Astrocyte (in vitro differentiated cells and primary cell): ENCODE results near the gene KCNQ1. TPM values are rescaled to one million over a fixed set of nuclear protein-coding genes. Genes with fewer than 3 reads are reported as not detected.

Source experiments
- DNase-seq: peaks from one replicate; pipeline ENCODE4 v3.0.0-alpha.2; 2010; ENCODE audit warnings: low read depth
- FAIRE-seq: peaks from 2 replicates; lab custom pipeline; 2011; peaks lifted over from hg19 to GRCh38; lab: Jason Lieb, UNC
- H2AFZ ChIP-seq: 2 replicates; pipeline ENCODE4 v1.6.0; 2012; ENCODE audit warnings: low read depth, low read length, inconsistent platforms
- H3K27ac ChIP-seq: 2 replicates; pipeline ENCODE4 v1.5.1; 2011; ENCODE audit warnings: low read depth, low read length, inconsistent platforms
- H3K27me3 ChIP-seq: 2 replicates; pipeline ENCODE4 v1.6.0; 2011; ENCODE audit warnings: low read length, inconsistent platforms; ENCODE audit not compliant: insufficient read depth
- H3K36me3 ChIP-seq: 2 replicates; pipeline ENCODE4 v1.5.1; 2011; ENCODE audit warnings: low read length, inconsistent platforms; ENCODE audit not compliant: insufficient read depth
- H3K4me1 ChIP-seq: 2 replicates; pipeline ENCODE4 v1.5.1; 2011; ENCODE audit warnings: low read length, inconsistent platforms; ENCODE audit not compliant: insufficient read depth
- H3K4me2 ChIP-seq: 2 replicates; pipeline ENCODE4 v1.6.0; 2012; ENCODE audit warnings: low read length, inconsistent platforms
- H3K4me3 ChIP-seq: 2 replicates; pipeline ENCODE4 v1.5.1; 2011; ENCODE audit warnings: low read depth, mild to moderate bottlenecking, low read length, inconsistent platforms; ENCODE audit not compliant: insufficient read depth
- H3K79me2 ChIP-seq: 2 replicates; pipeline ENCODE4 v1.6.0; 2012; ENCODE audit warnings: mild to moderate bottlenecking, low read length, inconsistent platforms; ENCODE audit not compliant: insufficient read depth
- H3K9ac ChIP-seq: 2 replicates; pipeline ENCODE4 v1.6.0; 2012; ENCODE audit warnings: mild to moderate bottlenecking, low read length, inconsistent platforms
- H3K9me3 ChIP-seq: 2 replicates; pipeline ENCODE4 v1.5.1; 2012; ENCODE audit warnings: low read depth, mild to moderate bottlenecking, low read length, inconsistent platforms; ENCODE audit not compliant: insufficient read depth
- H4K20me1 ChIP-seq: 2 replicates; pipeline ENCODE4 v1.6.0; 2012; ENCODE audit warnings: low read length, inconsistent platforms; ENCODE audit not compliant: insufficient read depth
- H3K27ac Mint-ChIP-seq: one replicate; pipeline ENCODE4 v1.8.0; 2021; ENCODE audit warnings: mild to moderate bottlenecking, mixed read lengths; ENCODE audit not compliant: unreplicated experiment
- H3K27me3 Mint-ChIP-seq: one replicate; pipeline ENCODE4 v1.8.0; 2021; ENCODE audit warnings: low read depth, mixed read lengths; ENCODE audit not compliant: unreplicated experiment
- H3K36me3 Mint-ChIP-seq: one replicate; pipeline ENCODE4 v1.8.0; 2021; ENCODE audit warnings: low read depth, mixed read lengths; ENCODE audit not compliant: unreplicated experiment
- H3K4me1 Mint-ChIP-seq: one replicate; pipeline ENCODE4 v1.8.0; 2021; ENCODE audit warnings: low read depth, mixed read lengths; ENCODE audit not compliant: unreplicated experiment
- H3K4me3 Mint-ChIP-seq: one replicate; pipeline ENCODE4 v1.8.0; 2021; ENCODE audit warnings: mild to moderate bottlenecking, moderate library complexity, mixed read lengths; ENCODE audit not compliant: unreplicated experiment
- H3K9me3 Mint-ChIP-seq: one replicate; pipeline ENCODE4 v1.8.0; 2021; ENCODE audit warnings: mild to moderate bottlenecking, mixed read lengths; ENCODE audit not compliant: unreplicated experiment
- EZH2 ChIP-seq: IDR thresholded peaks from 2 replicates; pipeline ENCODE4 v1.6.1; 2012; ENCODE audit warnings: mild to moderate bottlenecking, low read length, inconsistent platforms; ENCODE audit not compliant: insufficient read depth
- total RNA-seq: library from RNA; stranded (reverse); gene quantifications from 2 replicates; pipeline ENCODE4 v1.2.1, GENCODE V29; 2021
- TF ChIP-seq, protein P1 (sequence below): IDR thresholded peaks from 2 replicates; pipeline ENCODE4 v1.5.1; 2011; ENCODE audit warnings: low read depth, mild to moderate bottlenecking, inconsistent platforms, low read length, moderate library complexity; ENCODE audit not compliant: insufficient read depth

Gene KCNQ1
- total RNA-seq, 1 donor from 2014 or later = not detected

DNA sequence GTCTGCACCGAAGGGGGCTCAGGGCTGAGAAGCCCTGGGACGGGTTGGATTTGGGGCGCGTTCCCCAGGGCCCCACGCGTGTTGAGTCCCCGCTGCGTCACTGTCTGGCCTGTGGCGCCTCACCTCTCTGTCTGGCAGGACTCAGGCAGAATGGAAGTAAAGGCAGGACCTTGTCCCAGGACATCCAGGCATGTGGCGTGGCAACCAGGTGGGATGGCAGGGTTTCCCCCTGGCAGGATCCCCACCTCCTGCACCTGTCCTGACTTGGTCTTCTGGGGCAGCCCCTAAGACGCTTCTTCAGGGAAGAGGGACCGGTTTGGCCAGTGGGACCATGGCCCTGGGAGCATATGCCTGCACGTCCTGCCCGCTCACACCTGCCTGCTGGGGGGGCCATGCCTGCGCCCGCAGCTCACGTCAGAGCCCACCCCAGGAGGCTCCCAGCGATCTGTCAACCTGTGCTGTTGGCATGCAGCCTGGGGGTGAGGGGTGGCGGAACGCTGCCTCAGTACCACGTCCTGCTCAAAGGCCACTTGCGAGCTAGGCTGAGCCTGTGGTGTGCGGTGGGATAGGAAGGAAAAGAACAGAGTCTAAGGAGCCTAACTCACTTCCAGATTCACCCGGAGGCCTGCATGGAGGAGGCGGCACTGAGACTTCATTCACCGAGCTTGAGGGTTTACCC, 72.7 kb downstream of the KCNQ1 start:
- H3K36me3 Mint-ChIP-seq = no peaks in the 10 kb centered on the region
- Histone ChIP-seq H2AFZ (no peak overlapping the region), H3K79me2 (no peaks in the 10 kb centered on the region), H4K20me1 (no peaks in the 10 kb centered on the region), H3K9me3 (no peaks in the 10 kb centered on the region), H3K36me3 (no peaks in the 10 kb centered on the region), H3K4me1 (no peaks in the 10 kb centered on the region), H3K27me3 (peaks cover 4% of the 10 kb centered on the region), H3K4me3 (no peak overlapping the region), H3K4me2 (no peak overlapping the region), H3K27ac (no peak overlapping the region), H3K9ac (no peak overlapping the region)
- H3K9me3 Mint-ChIP-seq = no peaks in the 10 kb centered on the region
- no peak overlapping the region for H3K27ac Mint-ChIP-seq
- TF ChIP-seq, protein P1, sequence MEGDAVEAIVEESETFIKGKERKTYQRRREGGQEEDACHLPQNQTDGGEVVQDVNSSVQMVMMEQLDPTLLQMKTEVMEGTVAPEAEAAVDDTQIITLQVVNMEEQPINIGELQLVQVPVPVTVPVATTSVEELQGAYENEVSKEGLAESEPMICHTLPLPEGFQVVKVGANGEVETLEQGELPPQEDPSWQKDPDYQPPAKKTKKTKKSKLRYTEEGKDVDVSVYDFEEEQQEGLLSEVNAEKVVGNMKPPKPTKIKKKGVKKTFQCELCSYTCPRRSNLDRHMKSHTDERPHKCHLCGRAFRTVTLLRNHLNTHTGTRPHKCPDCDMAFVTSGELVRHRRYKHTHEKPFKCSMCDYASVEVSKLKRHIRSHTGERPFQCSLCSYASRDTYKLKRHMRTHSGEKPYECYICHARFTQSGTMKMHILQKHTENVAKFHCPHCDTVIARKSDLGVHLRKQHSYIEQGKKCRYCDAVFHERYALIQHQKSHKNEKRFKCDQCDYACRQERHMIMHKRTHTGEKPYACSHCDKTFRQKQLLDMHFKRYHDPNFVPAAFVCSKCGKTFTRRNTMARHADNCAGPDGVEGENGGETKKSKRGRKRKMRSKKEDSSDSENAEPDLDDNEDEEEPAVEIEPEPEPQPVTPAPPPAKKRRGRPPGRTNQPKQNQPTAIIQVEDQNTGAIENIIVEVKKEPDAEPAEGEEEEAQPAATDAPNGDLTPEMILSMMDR = no peak
- no peak for TF ChIP-seq EZH2
- no peak overlapping the region for H3K4me3 Mint-ChIP-seq
- no peaks in the 10 kb centered on the region for H3K4me1 Mint-ChIP-seq
- H3K27me3 Mint-ChIP-seq = peaks cover 52% of the 10 kb centered on the region
- FAIRE-seq (no peak), DNase-seq (no peak)

DNA sequence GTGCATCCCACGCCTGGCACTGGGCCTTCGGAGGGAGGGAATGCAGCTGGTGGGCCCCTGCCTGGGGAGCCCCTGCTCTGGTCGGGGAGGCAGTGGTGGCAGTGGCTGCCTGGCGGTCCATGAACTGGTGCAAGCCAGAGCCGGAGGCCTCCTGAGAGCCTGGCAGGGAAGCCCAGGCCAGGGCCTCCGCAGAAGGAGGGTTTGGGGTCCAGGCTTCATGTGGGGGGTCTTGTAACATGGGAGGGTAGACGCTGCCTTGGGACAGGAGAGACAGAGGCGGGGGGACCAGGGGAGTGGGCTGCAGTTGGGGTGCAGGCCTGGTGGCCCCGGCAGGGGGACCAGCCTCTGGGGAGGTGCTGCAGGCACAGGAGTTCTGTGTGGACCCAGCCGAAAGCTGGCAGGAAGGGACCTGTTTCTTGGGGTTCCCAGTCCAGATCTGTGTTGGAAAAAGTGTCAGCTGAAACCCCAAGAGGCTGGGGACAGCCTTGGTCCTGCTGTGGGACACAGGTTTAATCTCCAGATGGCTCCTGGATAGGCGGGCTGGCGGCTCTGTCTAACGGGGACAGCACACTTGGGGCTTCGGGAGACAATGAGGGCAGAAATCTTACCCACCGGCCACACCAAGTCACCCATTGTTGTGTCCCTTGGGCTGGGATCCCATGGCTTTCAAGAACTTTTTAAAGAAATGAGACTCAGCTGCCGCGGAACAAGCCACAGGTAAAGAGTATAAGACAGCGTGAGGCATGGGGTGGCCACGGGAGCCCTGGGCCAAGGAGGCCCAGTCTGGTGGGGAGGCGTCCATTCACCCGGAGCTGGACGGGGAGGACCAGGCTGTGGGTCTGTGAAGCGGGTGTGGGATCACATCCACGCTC, 73.5 kb downstream of the KCNQ1 start:
- no peak overlapping the region for H3K9ac ChIP-seq
- no peak overlapping the region for H3K27ac ChIP-seq
- Mint-ChIP-seq H3K27me3 (peaks cover 49% of the 10 kb centered on the region), H3K4me1 (no peaks in the 10 kb centered on the region), H3K36me3 (no peaks in the 10 kb centered on the region), H3K27ac (no peak overlapping the region), H3K9me3 (no peaks in the 10 kb centered on the region), H3K4me3 (no peak overlapping the region)
- no peaks in the 10 kb centered on the region for H3K79me2 ChIP-seq
- FAIRE-seq = no peak
- H4K20me1 ChIP-seq = no peaks in the 10 kb centered on the region
- H3K4me3 ChIP-seq = no peak overlapping the region
- no peak overlapping the region for H2AFZ ChIP-seq
- no peak overlapping the region for H3K4me2 ChIP-seq
- no peaks in the 10 kb centered on the region for H3K4me1 ChIP-seq
- TF ChIP-seq, protein P1 = no peak
- no peak for TF ChIP-seq EZH2
- no peaks in the 10 kb centered on the region for H3K36me3 ChIP-seq
- H3K9me3 ChIP-seq = no peaks in the 10 kb centered on the region
- peaks cover 4% of the 10 kb centered on the region for H3K27me3 ChIP-seq
- no peak for DNase-seq

DNA sequence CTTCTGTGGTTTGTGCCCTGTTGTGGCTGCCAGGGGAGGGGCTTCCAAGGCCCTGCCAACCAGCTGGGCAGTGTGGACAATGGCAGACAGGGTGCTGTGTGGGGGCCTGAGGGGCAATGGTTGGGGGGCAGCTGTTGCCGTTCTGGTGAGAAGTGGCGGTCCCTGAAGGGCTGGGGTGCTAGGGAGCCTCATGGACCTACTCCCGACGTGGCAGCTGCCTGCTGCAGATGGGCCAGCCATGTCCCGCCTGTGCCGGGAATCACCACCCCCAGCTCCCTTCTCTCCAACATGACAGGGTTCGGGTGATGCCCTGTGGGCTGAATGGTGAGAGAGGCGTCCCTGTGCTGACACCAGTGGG, 74.2 kb downstream of the KCNQ1 start:
- Histone ChIP-seq H3K4me1 (no peaks in the 10 kb centered on the region), H3K27me3 (peaks cover 4% of the 10 kb centered on the region), H3K79me2 (no peaks in the 10 kb centered on the region), H4K20me1 (no peaks in the 10 kb centered on the region), H3K27ac (no peak overlapping the region), H3K36me3 (no peaks in the 10 kb centered on the region), H3K4me2 (no peak overlapping the region), H3K9ac (no peak overlapping the region), H3K4me3 (no peak overlapping the region), H3K9me3 (no peaks in the 10 kb centered on the region), H2AFZ (no peak overlapping the region)
- DNase-seq = no peak
- Mint-ChIP-seq H3K27me3 (peaks cover 49% of the 10 kb centered on the region), H3K9me3 (no peaks in the 10 kb centered on the region), H3K4me3 (no peak overlapping the region), H3K36me3 (no peaks in the 10 kb centered on the region), H3K4me1 (no peaks in the 10 kb centered on the region), H3K27ac (no peak overlapping the region)
- TF ChIP-seq EZH2 = no peak
- TF ChIP-seq, protein P1 = no peak
- no peak for FAIRE-seq
